ENCODE results near the gene TRMT2A. TPM values are rescaled to one million over a fixed set of nuclear protein-coding genes. Genes with fewer than 3 reads are reported as not detected.

Gene TRMT2A
- total and polyA plus RNA-seq, 2 of the 8 experiments (the other 6 are each of a cell fraction or from before 2014, with no cell fraction given): 44.9 to 50.3 TPM

- no peak for TF ChIP-seq SUZ12 (IDR thresholded peaks at IDR 0.05; ENCODE audit: low read length)
- peak; percentile 66 for TF ChIP-seq TAF7 (optimal IDR thresholded peaks at IDR 0.05; ENCODE audit: borderline replicate concordance, low read depth, low read length)
- TF ChIP-seq RXRA (IDR thresholded peaks at IDR 0.05; ENCODE audit: insufficient read depth, low read depth, low read length): peak; percentile 59; the same call in 1 of the 2 replicates
- TF ChIP-seq, protein P1, sequence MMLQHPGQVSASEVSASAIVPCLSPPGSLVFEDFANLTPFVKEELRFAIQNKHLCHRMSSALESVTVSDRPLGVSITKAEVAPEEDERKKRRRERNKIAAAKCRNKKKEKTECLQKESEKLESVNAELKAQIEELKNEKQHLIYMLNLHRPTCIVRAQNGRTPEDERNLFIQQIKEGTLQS (IDR thresholded peaks at IDR 0.05; ENCODE audit: insufficient read depth, low read depth, low read length): peak; percentile 83
- TF ChIP-seq SAP30 (IDR thresholded peaks at IDR 0.05; ENCODE audit: insufficient read depth, insufficient replicate concordance, low read length): no peak
- no peak for TF ChIP-seq MAFK (IDR thresholded peaks at IDR 0.05; ENCODE audit: low read depth, low read length)
- no peak for TF ChIP-seq TCF12 (IDR thresholded peaks at IDR 0.05; ENCODE audit: low read depth, low read length)
- peak; percentile 73 for TF ChIP-seq SRF (IDR thresholded peaks at IDR 0.05; ENCODE audit: low read depth, low read length)
- TF ChIP-seq CBX5 (IDR thresholded peaks at IDR 0.05; ENCODE audit: low read depth, low read length): no peak
- no peak for TF ChIP-seq EZH2 (IDR thresholded peaks at IDR 0.05; ENCODE audit: low read depth, low read length, severe bottlenecking)
- TF ChIP-seq, protein P2, sequence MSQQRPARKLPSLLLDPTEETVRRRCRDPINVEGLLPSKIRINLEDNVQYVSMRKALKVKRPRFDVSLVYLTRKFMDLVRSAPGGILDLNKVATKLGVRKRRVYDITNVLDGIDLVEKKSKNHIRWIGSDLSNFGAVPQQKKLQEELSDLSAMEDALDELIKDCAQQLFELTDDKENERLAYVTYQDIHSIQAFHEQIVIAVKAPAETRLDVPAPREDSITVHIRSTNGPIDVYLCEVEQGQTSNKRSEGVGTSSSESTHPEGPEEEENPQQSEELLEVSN (IDR thresholded peaks at IDR 0.05): peak; percentile 96
- no peak for TF ChIP-seq ASH2L (IDR thresholded peaks at IDR 0.05; ENCODE audit: low read length)
- TF ChIP-seq SP2 (IDR thresholded peaks at IDR 0.05; ENCODE audit: low read length): peak; percentile 88
- no peak for TF ChIP-seq ATF2 (IDR thresholded peaks at IDR 0.05; ENCODE audit: low read length)
- TF ChIP-seq RFX5 (IDR thresholded peaks at IDR 0.05; ENCODE audit: borderline replicate concordance, low read depth, low read length): no peak
- TF ChIP-seq SP4 (IDR thresholded peaks at IDR 0.05; ENCODE audit: low read length): peak; percentile 52; the same call in 1 of the 2 replicates
- TF ChIP-seq SIN3A (conservative IDR thresholded peaks at IDR 0.05 in 1 of 2, IDR thresholded peaks at IDR 0.05 in 1 of 2; ENCODE audit: low read depth in 1 of 2, low read length in 2 of 2): peak; percentile 36 to 91; a peak in 2 of 4 replicates
- peak; percentile 79 for TF ChIP-seq TBP (IDR thresholded peaks at IDR 0.05; ENCODE audit: low read depth, low read length)
- no peak for TF ChIP-seq CTBP2 (IDR thresholded peaks at IDR 0.05; ENCODE audit: borderline replicate concordance, insufficient read depth, insufficient read length, low read length)
- peak; percentile 65 for TF ChIP-seq PHF8 (conservative IDR thresholded peaks at IDR 0.05; ENCODE audit: low read depth, low read length)
- TF ChIP-seq POLR2AphosphoS5 (IDR thresholded peaks at IDR 0.05; ENCODE audit: low read depth, low read length): no peak; the same call in none of the 2 replicates
These were observed at the start of gene TRMT2A (continued) for GRCh38 chr22:20116951-20117632.
